GM19463 (cell line): Measurements from ENCODE around the gene MYRF.

Source experiments
- ATAC-seq: cut with Tn5 transposase; IDR thresholded peaks from one replicate; pipeline ENCODE4 v1.9.1; 2021; ENCODE audit warnings: mild to moderate bottlenecking, moderate library complexity; ENCODE audit not compliant: unreplicated experiment

Gene MYRF

GRCh38 chr11:61774411-61774810 lies 22.0 kb downstream of the MYRF start:
- no peak for ATAC-seq

- ATAC-seq, result no peak
Measured at GRCh38 chr11:61775106-61775505, 22.7 kb downstream of the MYRF start.

- no peak for ATAC-seq
Measured at GRCh38 chr11:61775606-61776554, 23.4 kb downstream of the MYRF start.

GRCh38 chr11:61776561-61777075 lies 24.2 kb downstream of the MYRF start:
- no peak for ATAC-seq

GRCh38 chr11:61777234-61778090 lies 25.0 kb downstream of the MYRF start:
- no peak for ATAC-seq

GRCh38 chr11:61778357-61778886 lies 26.0 kb downstream of the MYRF start:
- no peak for ATAC-seq

GRCh38 chr11:61778920-61779650 lies 26.6 kb downstream of the MYRF start:
- ATAC-seq, result no peak

- ATAC-seq, result no peak
Measured at GRCh38 chr11:61779666-61780525, 27.5 kb downstream of the MYRF start.

GRCh38 chr11:61780581-61781162 lies 28.2 kb downstream of the MYRF start:
- no peak for ATAC-seq

- ATAC-seq, result no peak
Measured at GRCh38 chr11:61781585-61781984, 29.1 kb downstream of the MYRF start.

GRCh38 chr11:61782299-61782698 lies 29.9 kb downstream of the MYRF start:
- no peak for ATAC-seq

- ATAC-seq, result no peak
Measured at GRCh38 chr11:61782841-61783240, 30.4 kb downstream of the MYRF start.

GRCh38 chr11:61783717-61784505 lies 31.5 kb downstream of the MYRF start:
- no peak for ATAC-seq

- no peak for ATAC-seq
Measured at GRCh38 chr11:61784506-61784805, 32.0 kb downstream of the MYRF start.

- ATAC-seq, result no peak
Measured at GRCh38 chr11:61785837-61786402, 33.5 kb downstream of the MYRF start.

GRCh38 chr11:61787928-61788491 lies 35.6 kb downstream of the MYRF start:
- ATAC-seq, result no peak

- no peak for ATAC-seq
Measured at GRCh38 chr11:61791737-61792309, 39.4 kb downstream of the MYRF start.
